HG03039 (cell line): ENCODE results near the gene EPHB2.

ENCODE experiments used
- ATAC-seq: cut with Tn5 transposase; IDR thresholded peaks from one replicate; pipeline ENCODE4 v1.9.1; 2021; ENCODE audit warnings: mild to moderate bottlenecking, moderate library complexity; ENCODE audit not compliant: unreplicated experiment

Gene EPHB2

DNA sequence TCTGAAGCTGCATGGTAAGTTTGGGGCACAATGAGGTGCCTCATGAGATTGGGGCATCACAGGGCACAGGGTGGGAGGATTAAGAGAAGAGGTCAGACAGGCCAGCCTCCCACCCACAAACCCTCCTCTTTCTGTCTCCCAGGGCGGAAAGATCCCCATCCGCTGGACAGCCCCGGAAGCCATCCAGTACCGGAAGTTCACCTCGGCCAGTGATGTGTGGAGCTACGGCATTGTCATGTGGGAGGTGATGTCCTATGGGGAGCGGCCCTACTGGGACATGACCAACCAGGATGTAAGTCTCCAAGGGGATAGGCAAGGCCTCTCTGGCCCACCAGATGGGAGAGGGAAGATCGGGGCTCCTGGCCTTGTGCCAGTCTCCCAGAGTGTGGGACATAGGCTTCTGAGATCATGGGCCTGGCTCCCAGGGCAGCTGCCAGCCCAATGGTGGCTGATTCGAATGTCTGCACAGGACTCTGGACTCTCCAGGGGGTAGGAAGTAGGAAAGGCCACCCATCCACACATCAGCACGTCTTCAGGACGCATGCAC lies 198.3 kb downstream of the EPHB2 start:
- ATAC-seq: no peak

DNA sequence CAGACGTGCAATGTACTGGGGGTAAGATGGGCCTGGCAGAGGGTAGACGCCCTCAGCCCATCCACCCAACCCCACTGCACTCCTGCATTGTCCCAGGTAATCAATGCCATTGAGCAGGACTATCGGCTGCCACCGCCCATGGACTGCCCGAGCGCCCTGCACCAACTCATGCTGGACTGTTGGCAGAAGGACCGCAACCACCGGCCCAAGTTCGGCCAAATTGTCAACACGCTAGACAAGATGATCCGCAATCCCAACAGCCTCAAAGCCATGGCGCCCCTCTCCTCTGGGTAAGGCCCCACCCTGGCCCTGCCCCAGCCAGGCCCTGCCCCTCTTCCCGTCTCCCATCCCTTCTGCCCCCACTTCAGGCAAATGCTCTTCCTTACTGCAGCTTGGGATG lies 199.6 kb downstream of the EPHB2 start:
- no peak for ATAC-seq

DNA sequence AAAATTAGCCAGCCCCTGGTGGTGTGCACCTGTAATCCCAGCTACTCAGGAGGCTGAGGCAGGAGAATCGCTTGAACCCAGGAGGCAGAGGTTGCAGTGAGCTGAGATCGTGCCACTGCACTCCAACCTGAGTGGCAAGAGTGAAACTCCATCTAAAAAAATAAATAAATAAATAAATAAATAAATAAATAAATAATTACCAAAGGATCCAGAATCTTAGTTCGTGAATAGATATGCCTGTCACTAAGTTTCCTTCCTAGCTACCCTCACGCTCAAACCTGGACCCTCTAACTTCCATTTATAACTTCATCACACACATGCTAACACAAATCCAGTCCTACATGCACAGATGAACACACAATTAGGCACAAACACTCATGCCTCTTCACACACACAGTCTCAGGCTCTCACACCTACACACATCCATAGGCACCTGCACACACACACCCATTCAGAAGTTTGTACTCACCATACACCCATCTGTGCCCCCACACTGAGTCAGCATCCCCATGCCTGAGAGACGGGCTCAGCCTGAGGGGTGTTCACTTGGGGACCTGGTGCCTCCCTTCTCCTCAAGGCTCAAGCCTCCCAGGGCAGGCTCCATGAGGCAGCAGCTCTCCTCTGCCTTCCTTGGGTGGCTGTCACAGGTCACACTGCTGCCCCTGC lies 200.5 kb downstream of the EPHB2 start:
- no peak for ATAC-seq

DNA sequence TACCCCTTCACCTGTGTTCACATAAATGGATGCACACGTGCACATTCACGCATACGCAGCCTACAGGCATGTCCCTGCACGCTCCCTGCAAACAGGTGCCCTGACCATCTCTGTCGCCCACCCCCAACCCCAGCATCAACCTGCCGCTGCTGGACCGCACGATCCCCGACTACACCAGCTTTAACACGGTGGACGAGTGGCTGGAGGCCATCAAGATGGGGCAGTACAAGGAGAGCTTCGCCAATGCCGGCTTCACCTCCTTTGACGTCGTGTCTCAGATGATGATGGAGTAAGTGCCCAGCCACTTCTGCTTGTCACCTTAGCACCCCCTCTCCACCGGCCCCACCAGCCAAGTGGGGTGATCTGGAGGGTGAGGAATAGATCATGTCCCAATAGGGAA lies 201.7 kb downstream of the EPHB2 start:
- no peak for ATAC-seq

DNA sequence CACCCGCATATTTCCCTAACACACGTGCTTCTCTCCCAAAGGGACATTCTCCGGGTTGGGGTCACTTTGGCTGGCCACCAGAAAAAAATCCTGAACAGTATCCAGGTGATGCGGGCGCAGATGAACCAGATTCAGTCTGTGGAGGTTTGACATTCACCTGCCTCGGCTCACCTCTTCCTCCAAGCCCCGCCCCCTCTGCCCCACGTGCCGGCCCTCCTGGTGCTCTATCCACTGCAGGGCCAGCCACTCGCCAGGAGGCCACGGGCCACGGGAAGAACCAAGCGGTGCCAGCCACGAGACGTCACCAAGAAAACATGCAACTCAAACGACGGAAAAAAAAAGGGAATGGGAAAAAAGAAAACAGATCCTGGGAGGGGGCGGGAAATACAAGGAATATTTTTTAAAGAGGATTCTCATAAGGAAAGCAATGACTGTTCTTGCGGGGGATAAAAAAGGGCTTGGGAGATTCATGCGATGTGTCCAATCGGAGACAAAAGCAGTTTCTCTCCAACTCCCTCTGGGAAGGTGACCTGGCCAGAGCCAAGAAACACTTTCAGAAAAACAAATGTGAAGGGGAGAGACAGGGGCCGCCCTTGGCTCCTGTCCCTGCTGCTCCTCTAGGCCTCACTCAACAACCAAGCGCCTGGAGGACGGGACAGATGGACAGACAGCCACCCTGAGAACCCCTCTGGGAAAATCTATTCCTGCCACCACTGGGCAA lies 202.9 kb downstream of the EPHB2 start:
- ATAC-seq: no peak

DNA sequence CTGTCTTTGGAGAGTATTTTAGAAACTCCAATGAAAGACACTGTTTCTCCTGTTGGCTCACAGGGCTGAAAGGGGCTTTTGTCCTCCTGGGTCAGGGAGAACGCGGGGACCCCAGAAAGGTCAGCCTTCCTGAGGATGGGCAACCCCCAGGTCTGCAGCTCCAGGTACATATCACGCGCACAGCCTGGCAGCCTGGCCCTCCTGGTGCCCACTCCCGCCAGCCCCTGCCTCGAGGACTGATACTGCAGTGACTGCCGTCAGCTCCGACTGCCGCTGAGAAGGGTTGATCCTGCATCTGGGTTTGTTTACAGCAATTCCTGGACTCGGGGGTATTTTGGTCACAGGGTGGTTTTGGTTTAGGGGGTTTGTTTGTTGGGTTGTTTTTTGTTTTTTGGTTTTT lies 203.5 kb downstream of the EPHB2 start:
- ATAC-seq: no peak

DNA sequence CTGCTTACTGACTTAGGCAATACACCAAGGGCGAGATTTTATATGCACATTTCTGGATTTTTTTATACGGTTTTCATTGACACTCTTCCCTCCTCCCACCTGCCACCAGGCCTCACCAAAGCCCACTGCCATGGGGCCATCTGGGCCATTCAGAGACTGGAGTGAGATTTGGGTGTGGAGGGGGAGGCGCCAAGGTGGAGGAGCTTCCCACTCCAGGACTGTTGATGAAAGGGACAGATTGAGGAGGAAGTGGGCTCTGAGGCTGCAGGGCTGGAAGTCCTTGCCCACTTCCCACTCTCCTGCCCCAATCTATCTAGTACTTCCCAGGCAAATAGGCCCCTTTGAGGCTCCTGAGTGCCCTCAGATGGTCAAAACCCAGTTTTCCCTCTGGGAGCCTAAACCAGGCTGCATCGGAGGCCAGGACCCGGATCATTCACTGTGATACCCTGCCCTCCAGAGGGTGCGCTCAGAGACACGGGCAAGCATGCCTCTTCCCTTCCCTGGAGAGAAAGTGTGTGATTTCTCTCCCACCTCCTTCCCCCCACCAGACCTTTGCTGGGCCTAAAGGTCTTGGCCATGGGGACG lies 204.1 kb downstream of the EPHB2 start:
- no peak for ATAC-seq

DNA sequence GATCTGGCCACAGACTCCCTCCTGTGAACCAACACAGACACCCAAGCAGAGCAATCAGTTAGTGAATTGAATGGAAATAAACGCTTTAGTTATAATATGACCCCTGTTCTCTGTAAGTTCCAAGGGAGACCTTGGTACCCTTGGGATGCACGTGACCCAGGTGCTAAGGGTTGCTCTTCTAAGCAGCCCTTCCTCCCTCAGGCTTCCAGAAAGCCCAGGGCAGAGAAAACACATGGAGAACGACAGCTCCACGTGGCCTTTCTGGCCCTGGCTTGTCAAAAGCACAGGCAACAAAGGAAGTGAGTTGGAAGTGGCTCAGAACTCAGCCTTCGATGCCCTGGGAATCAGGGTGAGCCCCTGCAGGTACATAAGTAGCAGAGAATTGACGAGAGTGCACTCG lies 204.6 kb downstream of the EPHB2 start:
- ATAC-seq: no peak

DNA sequence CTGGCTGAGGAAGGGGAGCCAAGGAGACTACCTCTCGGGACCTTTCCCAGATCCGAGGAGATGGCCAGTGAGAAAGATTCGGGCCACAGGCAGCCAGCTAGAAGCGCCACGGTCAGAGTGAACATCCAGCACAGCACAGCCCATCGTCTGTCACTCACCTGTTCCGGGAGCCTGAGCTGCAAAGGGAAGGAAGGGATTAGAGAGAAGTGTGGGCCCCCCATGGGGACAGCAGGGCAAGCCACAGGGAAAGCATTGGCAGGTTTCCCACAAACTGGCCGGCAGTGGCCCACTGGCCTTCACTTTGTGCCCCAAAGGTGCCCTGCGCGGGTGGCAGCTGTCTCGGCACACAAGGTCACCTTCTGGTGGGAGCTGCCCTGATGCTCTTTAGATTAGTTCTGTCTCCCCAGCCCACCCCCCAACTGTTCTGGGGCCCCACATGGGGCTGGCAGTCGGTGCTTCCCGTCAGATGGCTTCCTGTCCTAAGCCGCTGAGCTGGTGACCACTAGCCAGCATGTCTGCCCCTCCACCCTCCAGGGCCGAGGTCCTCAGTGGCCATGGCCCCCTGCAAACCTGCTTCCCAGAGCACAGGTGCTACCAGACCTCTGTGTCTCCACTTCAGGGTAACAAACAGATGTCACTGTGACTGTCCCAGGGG lies 205.3 kb downstream of the EPHB2 start:
- no peak for ATAC-seq

DNA sequence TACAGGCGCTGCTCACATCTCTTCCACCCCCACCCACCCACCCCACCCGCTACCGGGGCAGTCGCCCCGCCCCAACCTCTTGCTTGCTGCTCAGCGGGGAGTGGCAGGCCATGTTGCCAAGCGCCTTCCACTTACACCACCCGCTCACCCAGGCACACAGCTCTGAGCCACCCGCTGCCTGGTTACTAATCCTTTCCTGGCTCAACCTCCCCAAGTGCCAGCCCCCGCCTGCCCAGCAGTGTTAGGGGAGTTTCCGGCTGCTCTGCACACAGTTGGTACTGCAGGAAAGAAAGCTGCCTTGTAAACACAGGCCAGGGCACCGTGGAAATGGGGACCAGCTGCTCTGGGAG lies 205.8 kb downstream of the EPHB2 start:
- ATAC-seq: no peak

DNA sequence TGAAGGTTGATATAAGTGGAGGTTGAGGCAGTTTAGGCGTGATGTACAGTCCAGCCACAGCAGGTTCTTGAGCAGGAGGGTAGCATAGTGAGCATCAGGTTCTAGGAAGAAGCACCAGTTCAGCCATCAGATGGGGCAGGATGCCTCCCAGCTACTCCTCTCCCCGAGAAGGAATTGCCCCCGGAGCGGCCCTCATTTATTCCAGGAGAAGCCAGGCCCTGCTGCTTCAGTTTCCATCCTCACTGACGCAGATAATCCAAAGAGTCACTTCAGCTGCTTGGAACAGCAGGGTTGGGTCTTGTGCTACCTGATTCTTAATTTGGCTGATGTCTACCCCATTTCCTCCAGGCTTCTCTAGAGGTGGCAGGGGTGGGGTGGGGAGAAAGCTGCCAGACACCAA lies 207.3 kb downstream of the EPHB2 start:
- no peak for ATAC-seq

DNA sequence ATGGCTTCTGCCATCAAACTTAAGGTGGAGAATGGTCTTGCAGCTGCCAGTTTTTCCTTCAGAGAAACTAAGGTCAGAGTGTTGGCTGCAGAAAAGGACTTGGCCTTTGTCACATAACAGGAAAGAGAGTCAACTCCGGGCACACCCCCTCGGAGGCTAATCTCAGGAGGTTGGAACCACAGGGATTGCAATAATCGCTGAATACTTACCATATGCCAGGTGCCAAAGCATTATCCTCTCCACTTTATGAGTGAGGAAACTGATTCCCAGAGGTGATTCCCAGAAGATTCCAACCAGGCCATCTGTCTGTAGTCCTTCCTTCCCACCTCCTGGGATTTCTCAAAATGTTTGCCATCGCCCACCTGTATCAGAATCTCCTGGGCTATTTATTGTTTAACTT lies 208.0 kb downstream of the EPHB2 start:
- ATAC-seq: no peak

DNA sequence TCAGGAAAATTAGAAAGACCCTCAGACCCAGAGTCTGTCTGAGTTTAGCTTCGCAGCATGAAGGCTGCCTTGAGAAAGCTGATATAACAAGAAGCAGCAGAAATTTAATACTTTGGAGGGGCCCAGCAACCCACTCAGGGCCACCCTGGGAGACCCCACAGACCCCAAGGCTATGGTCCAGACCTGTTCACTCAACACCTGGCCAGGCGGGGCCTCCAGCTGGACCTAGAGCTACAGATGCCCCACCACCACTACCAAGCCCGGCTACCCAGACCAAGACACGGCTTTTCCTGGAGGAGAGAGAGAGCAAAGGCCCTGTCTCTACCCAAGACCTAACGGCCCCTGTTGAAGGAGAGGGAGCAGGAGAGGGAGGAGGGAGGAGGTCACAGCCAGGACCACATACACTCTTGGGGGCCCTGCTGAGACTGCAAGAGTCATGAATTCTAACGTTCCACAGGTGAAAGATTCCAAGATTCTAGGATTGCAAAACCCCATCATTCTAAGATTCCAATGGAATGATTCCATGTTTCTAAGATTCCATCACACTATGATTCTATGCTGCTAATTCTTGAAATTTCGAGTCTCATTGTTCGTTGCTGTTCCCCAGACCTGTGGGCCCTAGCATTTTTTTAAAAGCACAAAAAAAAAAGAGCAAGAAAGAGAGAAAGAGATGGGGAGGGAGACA lies 208.8 kb downstream of the EPHB2 start:
- no peak for ATAC-seq

DNA sequence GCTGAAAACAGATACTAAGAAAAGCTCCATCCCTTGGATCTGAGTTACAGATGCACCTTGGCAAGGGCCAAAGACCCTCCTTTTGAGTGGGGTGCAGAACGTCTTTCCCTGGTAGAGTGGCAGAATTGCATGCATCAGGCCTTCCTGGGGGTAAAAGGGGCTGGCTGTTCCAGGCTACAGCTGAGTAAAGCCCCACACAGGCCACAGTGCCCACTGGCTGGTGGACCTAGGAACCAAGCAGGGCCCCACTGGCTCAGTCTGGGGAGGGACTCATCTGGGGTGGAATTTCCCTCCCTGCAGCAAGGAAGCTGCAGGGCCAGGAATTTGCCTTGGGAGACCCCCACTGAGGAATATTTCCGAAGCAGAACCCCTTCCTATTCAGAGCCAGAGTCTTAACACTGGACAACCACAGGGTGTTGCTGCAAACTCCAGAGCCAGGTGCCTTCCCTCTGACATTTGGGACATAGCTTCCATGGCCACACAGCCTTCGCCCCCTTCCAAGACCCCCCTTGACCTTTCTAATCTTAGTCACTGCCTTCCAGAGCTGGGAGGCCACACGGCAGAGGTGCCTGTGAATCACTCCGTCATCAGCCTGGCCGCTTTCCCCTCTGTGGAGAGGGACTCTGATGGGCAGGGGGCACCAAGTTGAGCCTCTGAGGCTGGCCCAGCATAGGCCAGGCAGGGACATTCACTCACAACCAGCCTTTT lies 209.5 kb downstream of the EPHB2 start:
- ATAC-seq: no peak

DNA sequence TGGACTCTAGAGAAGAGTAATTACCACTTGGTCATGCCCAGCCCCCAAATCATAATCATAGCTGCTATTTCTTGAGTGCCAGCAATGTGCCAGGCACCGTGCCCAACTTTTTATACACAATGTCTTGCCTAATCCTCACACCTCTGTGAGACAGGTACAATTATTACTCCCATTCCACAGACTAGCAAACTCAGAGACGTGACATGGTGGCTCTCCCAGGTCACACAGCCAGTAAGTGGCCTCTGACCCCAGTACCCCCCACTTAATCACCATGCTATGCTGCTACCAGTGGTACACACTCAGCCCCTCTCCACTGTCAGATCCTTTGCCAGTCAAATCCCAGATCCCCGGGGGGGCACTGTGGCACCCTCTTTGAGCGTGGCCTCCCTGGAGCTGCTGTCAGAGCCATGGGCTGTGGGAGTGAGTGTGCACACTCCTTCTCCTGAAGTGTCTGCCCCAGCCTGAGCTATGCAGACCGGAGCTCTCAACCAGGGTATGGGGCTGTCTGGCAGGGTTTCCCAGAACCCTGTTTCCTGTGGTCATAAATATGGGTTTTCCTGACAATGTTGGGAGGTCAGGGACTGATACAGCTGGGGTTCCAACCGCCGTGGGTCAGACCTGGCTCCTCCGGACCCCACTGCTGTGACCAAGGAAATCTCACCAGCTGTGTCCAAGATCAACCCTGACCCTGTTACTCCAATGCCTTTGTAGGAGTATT lies 210.3 kb downstream of the EPHB2 start:
- ATAC-seq: no peak

DNA sequence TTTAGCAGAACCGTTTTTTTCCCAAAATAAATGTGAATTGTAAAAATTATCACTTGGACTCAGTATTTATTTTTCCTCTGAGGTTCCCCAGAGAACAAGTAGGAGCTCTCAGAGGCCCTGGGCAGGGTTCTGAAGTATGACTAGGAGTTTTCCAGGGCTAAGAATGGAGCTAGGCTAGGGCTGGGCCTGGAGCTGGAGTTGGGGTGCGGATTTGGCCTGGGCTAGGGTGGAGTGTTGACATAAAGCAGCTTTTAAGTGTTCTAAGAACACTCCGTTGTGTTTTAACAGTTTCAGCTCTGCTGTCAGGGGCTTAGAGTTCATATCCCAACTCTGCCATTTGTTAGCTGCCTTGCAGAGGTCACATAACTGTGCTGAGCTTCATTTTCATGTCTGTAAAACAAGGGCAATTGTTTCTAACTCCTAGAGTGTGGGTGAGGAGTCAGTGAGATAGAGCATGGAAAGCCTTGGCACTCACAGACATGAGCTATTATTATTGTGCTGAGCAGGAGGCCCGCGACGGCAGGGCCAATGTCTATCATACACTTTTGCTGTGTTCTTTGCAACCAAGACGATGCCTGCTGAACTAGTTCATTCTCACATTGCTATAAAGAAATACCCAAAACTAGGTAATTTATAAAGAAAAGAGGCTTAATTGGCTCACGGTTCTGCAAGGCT lies 210.9 kb downstream of the EPHB2 start:
- ATAC-seq: no peak

DNA sequence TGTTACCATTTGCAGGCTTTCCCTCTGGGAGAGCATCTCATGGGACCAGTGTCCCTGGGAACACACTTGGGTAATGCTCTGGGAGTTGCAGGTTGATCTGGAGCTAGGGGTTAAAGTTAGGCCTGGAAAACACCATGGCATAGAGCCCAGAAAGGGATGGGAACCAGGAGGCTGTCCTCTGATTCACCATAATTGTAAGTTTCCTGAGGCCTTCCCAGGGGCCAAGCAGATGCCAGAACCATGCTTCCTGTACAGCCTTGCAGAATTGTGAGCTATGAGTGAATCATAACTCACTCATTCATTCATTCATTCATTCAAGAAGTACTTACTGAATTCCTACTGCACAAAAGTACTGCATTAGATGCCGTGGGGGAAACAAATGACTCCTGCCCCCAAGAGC lies 212.0 kb downstream of the EPHB2 start:
- no peak for ATAC-seq

DNA sequence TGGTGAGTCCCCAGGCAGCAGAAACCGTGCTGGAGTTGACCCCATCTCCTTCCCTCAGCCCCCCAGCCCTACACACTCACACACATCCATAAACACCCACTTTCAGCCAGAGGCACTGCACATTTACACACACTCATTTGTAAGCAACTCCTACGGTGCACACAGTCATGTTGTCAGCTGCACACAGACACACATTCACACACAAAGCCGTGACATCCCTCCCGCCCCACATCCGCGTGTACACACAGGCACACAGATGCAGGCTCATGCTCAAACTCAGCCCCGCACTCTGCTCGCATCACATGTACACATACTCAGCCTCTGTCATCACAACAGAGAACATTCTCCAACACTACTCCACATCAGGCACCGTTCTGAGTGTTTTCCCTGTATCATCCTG lies 214.5 kb downstream of the EPHB2 start:
- ATAC-seq: no peak

DNA sequence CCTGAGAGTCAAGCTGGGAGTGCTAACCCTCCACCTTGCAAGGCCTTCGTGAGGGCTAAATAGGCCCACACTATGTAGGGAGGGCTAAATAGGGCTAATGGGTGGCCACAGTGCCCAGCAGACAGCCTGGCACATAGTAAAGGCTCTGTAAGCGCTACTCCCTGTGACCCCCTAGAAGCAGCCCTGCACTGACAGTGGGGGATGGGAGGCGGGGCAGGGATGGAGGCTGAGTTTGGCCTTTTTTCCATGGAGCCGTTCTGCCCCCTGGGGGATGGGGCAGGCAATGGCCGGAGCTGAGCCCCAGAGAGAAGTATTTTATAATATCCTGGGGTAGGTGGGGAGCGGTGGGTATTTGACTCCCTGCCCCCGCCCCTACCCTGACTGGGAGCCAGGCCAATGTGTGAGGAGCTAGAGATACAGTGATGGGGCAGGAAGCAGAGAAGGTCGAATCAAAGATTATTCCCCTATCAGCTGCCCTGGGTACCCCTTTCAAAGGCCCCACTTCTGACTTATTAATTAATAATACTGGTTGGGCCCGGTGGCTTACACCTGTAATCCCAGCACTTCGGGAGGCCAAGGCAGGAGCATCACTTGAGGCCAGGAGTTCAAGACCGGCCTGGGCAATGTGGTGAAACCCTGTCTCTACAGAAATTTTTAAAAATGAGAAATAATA lies 219.7 kb downstream of the EPHB2 start:
- no peak for ATAC-seq
